ENCODE data around the gene CFAP206. TPM values are rescaled to one million over a fixed set of nuclear protein-coding genes. Genes with fewer than 3 reads are reported as not detected.

The CFAP206 gene
- total RNA-seq, 4 donors from 2014 or later = 0.23 to 0.47 TPM; not detected in 2

DNA sequence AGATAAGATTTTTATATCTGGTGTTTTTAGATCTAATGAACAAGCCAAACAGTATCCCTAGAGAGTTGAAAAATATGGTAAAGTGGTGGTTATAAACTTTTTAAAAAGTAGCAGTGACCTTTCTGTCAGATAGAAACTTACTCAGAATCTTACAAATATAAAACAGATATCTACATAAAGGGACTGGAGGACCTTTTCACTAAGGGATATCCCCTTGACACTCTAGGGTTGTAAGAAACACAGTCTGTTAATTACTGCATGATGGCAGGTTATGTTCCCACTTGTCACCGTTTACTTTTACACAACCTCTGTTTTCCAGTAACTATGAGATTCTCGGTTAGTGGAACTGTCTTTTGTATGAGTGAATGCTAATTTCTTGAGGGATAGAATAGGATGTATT, 11.5 kb downstream of the CFAP206 start:
- no peaks in the 10 kb centered on the region for H3K9me3 ChIP-seq
- H3K27me3 ChIP-seq = no peaks in the 10 kb centered on the region
- no peak overlapping the region for H3K4me3 ChIP-seq
- ATAC-seq = no peak
- H3K27ac ChIP-seq = no peak overlapping the region
- no peak for TF ChIP-seq POLR2A (IDR thresholded peaks at IDR 0.05)
- H3K4me1 ChIP-seq = no peaks in the 10 kb centered on the region
- H3K36me3 ChIP-seq = no peaks in the 10 kb centered on the region
- WGBS, 2 donors (ENCODE audit: low coverage in 1 of 2) = 87 to 93% methylated on average over 2 of the region's 2 CpGs

DNA sequence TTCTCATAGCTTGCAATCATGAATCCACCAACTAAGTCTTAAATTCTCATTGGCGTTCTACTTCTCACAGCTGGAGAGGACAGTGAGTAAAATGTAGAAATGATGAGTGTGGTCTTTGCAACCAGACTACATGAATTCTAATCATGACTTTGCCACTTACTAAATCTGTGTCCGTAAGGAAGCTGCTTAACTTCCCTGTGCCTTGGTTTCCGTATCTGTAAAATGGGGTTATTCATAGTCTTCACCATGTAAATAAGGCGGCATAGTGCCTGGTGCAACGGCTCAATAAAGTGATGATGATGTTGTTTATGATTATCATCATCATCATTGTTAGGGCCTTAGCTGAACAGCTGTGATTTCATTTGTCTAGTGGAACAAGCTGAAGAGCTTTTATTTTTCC, 12.6 kb downstream of the CFAP206 start:
- Histone ChIP-seq H3K27me3 (no peaks in the 10 kb centered on the region), H3K27ac (no peak overlapping the region), H3K4me1 (no peaks in the 10 kb centered on the region), H3K4me3 (no peak overlapping the region), H3K36me3 (no peaks in the 10 kb centered on the region), H3K9me3 (no peaks in the 10 kb centered on the region)
- TF ChIP-seq POLR2AphosphoS5 (IDR thresholded peaks at IDR 0.05) (no peak), POLR2A (IDR thresholded peaks at IDR 0.05) (no peak), EP300 (IDR thresholded peaks at IDR 0.05) (no peak)
- TF ChIP-seq, protein P1, sequence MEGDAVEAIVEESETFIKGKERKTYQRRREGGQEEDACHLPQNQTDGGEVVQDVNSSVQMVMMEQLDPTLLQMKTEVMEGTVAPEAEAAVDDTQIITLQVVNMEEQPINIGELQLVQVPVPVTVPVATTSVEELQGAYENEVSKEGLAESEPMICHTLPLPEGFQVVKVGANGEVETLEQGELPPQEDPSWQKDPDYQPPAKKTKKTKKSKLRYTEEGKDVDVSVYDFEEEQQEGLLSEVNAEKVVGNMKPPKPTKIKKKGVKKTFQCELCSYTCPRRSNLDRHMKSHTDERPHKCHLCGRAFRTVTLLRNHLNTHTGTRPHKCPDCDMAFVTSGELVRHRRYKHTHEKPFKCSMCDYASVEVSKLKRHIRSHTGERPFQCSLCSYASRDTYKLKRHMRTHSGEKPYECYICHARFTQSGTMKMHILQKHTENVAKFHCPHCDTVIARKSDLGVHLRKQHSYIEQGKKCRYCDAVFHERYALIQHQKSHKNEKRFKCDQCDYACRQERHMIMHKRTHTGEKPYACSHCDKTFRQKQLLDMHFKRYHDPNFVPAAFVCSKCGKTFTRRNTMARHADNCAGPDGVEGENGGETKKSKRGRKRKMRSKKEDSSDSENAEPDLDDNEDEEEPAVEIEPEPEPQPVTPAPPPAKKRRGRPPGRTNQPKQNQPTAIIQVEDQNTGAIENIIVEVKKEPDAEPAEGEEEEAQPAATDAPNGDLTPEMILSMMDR (IDR thresholded peaks at IDR 0.05) = no peak
- ATAC-seq = no peak
- WGBS, 2 donors (ENCODE audit: low coverage in 1 of 2) = 94 to 95% methylated on average over 4 to 5 of the region's 5 CpGs

DNA sequence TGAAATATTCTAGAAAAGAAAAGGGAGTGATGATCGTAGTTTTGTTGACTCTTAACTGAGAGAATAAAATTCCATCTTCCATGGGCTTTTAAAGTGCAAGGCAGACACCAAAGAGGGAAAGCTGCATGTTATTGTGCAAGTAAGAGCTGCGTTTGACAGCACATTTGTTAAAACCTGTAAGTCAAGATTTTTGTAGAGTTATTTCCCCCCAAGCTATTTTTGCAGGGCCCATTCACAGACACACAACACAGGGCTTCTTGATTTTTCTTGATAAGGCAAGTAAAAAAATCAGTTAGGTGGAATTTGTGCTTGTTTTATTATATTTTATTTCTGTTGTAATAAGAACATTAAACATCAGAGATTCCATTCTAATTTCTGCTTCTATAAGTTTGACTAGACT, 13.8 kb downstream of the CFAP206 start:
- Histone ChIP-seq H3K4me3 (no peak overlapping the region), H3K27me3 (no peaks in the 10 kb centered on the region), H3K9me3 (no peaks in the 10 kb centered on the region), H3K36me3 (no peaks in the 10 kb centered on the region), H3K4me1 (no peaks in the 10 kb centered on the region), H3K27ac (no peak overlapping the region)
- TF ChIP-seq, protein P1 (IDR thresholded peaks at IDR 0.05) = no peak
- no peak for TF ChIP-seq POLR2A (IDR thresholded peaks at IDR 0.05)
- no peak for TF ChIP-seq EP300 (IDR thresholded peaks at IDR 0.05)
- no peak for TF ChIP-seq POLR2AphosphoS5 (IDR thresholded peaks at IDR 0.05)
- 39 to 49% methylated on average over 2 of the region's 2 CpGs for WGBS, 2 donors (ENCODE audit: low coverage in 1 of 2)
- ATAC-seq = no peak

DNA sequence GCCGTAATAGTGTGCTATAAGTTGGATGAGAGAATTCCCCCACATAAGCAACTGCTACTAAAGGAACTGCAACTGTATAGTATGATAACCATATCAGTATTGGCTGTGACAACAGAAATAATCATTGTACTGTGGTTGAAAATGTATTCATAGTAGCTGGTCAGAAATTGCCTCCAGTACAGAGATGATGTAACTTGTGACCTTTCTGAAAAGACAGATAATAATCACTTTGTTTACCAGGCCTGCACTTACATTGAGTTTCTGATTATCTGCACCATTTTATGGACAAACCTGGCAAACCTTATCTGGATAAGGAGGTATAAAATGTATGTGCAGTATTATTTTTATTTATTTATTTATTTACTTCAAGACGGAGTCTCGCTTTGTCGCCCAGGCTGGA, 19.0 kb downstream of the CFAP206 start:
- 80 to 96% methylated on average over 1 to 4 of the region's 4 CpGs for WGBS, 2 donors (ENCODE audit: low coverage in 1 of 2)

DNA sequence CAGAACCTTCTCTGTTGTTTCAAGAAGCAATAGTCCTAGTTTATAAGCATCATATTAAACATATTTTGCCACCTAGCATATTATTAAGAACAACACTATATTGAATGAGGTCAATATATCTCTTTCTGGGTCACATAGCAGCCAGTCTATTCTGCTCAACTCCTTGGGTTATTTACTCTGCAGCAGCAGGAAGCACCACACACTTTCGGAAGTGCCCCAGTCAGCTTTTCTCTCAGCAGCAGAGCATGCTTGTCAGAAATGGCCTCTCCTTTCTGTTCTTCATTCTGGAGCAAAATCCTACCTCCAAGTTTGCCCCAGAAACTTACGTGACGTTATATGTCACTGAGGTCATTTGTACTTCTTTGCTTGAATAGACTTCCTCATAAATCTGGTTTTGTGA, 22.7 kb downstream of the CFAP206 start:
- no peaks in the 10 kb centered on the region for H3K9me3 ChIP-seq
- no peak overlapping the region for H3K27ac ChIP-seq
- H3K4me1 ChIP-seq = no peaks in the 10 kb centered on the region
- no peaks in the 10 kb centered on the region for H3K27me3 ChIP-seq
- TF ChIP-seq, protein P1 (IDR thresholded peaks at IDR 0.05) = no peak
- no peak for TF ChIP-seq POLR2AphosphoS5 (IDR thresholded peaks at IDR 0.05)
- TF ChIP-seq EP300 (IDR thresholded peaks at IDR 0.05) = no peak
- TF ChIP-seq POLR2A (IDR thresholded peaks at IDR 0.05) = no peak
- no peak overlapping the region for H3K4me3 ChIP-seq
- H3K36me3 ChIP-seq = no peaks in the 10 kb centered on the region
- WGBS, 2 donors (ENCODE audit: low coverage in 1 of 2) = 57 to 67% methylated on average over 3 of the region's 3 CpGs
- no peak for ATAC-seq

More for the DNA sequence above, 19.0 kb downstream of the CFAP206 start:
- H3K4me1 ChIP-seq = no peaks in the 10 kb centered on the region
- H3K27me3 ChIP-seq = no peaks in the 10 kb centered on the region
- H3K4me3 ChIP-seq = no peak overlapping the region
- H3K36me3 ChIP-seq = no peaks in the 10 kb centered on the region
- H3K27ac ChIP-seq = no peak overlapping the region
- no peaks in the 10 kb centered on the region for H3K9me3 ChIP-seq
- ATAC-seq = no peak
- TF ChIP-seq EP300 (IDR thresholded peaks at IDR 0.05) (no peak), POLR2A (IDR thresholded peaks at IDR 0.05) (no peak), POLR2AphosphoS5 (IDR thresholded peaks at IDR 0.05) (no peak)
- TF ChIP-seq, protein P1 (IDR thresholded peaks at IDR 0.05) = no peak

All from gastroesophageal sphincter (tissue), 4 donors.